Stimulated activated CD4-positive, alpha-beta T cell treated with anti-CD3 and anti-CD28 coated beads, TNF-alpha, amount 100 ng/mL, for 4 hours (primary cell): ENCODE data around the gene ZNF879.

ENCODE experiments used
- DNase-seq, 3 experiments: peaks; one replicate each; pipeline ENCODE4 v3.0.0-alpha.2; 2020; ENCODE audit warnings: low read depth in 3 of 3

ZNF879 gene

GRCh38 chr5:179023528-179024189, at the start of gene ZNF879:
Gene ZNF879 (plus strand): TSS chr5:179023804. CDS start chr5:179025005, 1,201 bp downstream.
- peak; percentile 86 to 92 (median 90) for DNase-seq

GRCh38 chr5:178981381-178981780, 42.2 kb upstream of the ZNF879 start:
- DNase-seq: no peak

GRCh38 chr5:178982941-178983340, 40.7 kb upstream of the ZNF879 start:
- no peak for DNase-seq

GRCh38 chr5:178983728-178984127, 39.9 kb upstream of the ZNF879 start:
- no peak for DNase-seq

GRCh38 chr5:178984145-178985072, 39.2 kb upstream of the ZNF879 start:
- no peak for DNase-seq

GRCh38 chr5:178986326-178986960, 37.2 kb upstream of the ZNF879 start:
- no peak for DNase-seq

GRCh38 chr5:178988436-178989220, 35.0 kb upstream of the ZNF879 start:
- DNase-seq: no peak

GRCh38 chr5:178989311-178989710, 34.3 kb upstream of the ZNF879 start:
- DNase-seq: no peak

GRCh38 chr5:178990491-178990890, 33.1 kb upstream of the ZNF879 start:
- no peak for DNase-seq

GRCh38 chr5:178991190-178992145, 32.1 kb upstream of the ZNF879 start:
- no peak for DNase-seq

- no peak for DNase-seq
Observed at GRCh38 chr5:178992291-178992895, 31.2 kb upstream of the ZNF879 start.

- no peak for DNase-seq
Observed at GRCh38 chr5:178993236-178993765, 30.3 kb upstream of the ZNF879 start.

- DNase-seq: no peak
Observed at GRCh38 chr5:178993955-178994579, 29.5 kb upstream of the ZNF879 start.

GRCh38 chr5:178994580-178995340, 28.8 kb upstream of the ZNF879 start, which contains the start of gene GRM6:
Gene GRM6 (minus strand): TSS chr5:178995320. CDS start chr5:178994944, 376 bp downstream.
- DNase-seq: no peak

- no peak for DNase-seq
Observed at GRCh38 chr5:178995341-178995690, 28.3 kb upstream of the ZNF879 start.

- no peak for DNase-seq
Observed at GRCh38 chr5:178996156-178996555, 27.4 kb upstream of the ZNF879 start.

GRCh38 chr5:178997191-178997590, 26.4 kb upstream of the ZNF879 start:
- DNase-seq: no peak

GRCh38 chr5:178998441-178998840, 25.2 kb upstream of the ZNF879 start:
- no peak for DNase-seq

GRCh38 chr5:179006564-179006963, 17.0 kb upstream of the ZNF879 start:
- DNase-seq: no peak
